Measurements from ENCODE around the gene SAYSD1. TPM values are rescaled to one million over a fixed set of nuclear protein-coding genes. Genes with fewer than 3 reads are reported as not detected.

Gene SAYSD1
- total and polyA plus RNA-seq, 2 experiments from 2014 or later: 16.9 to 23.4 TPM

- peaks cover 12% of the 10 kb centered on the region for H3K27me3 ChIP-seq
- WGBS (ENCODE audit: low lambda C conversion rate, missing lambda C conversion rate): 82% methylated on average over 7 of the region's 7 CpGs
- no peak overlapping the region for H2AFZ ChIP-seq
- no peaks in the 10 kb centered on the region for H3K79me2 ChIP-seq
- no peaks in the 10 kb centered on the region for H3K9me2 ChIP-seq (replicated peaks; ENCODE audit: insufficient read depth)
- TF ChIP-seq EZH2phosphoT487 (IDR thresholded peaks at IDR 0.05; ENCODE audit: low read depth, severe bottlenecking, unreplicated experiment) (no peak), CTCF (IDR thresholded peaks at IDR 0.05; ENCODE audit: poor library complexity) (no peak), EZH2 (IDR thresholded peaks at IDR 0.05; ENCODE audit: borderline replicate concordance) (no peak)
- H4K20me1 ChIP-seq (ENCODE audit: insufficient read depth, poor library complexity, severe bottlenecking): no peaks in the 10 kb centered on the region
- H3K9me3 ChIP-seq (ENCODE audit: low read depth): no peaks in the 10 kb centered on the region
- H3K36me3 ChIP-seq (replicated peaks; ENCODE audit: insufficient read depth, low read depth): no peaks in the 10 kb centered on the region
- DNase-seq (ENCODE audit: low spot score): no peak
- no peak overlapping the region for H3K4me2 ChIP-seq
- no peak overlapping the region for H3K4me3 ChIP-seq
- no peak overlapping the region for H3K27ac ChIP-seq
- no peaks in the 10 kb centered on the region for H3K4me1 ChIP-seq (ENCODE audit: insufficient read depth)
Measured at GRCh38 chr6:39055661-39056060, 59.3 kb downstream of the SAYSD1 start.

- Histone ChIP-seq H3K79me2 (no peaks in the 10 kb centered on the region), H2AFZ (no peak overlapping the region), H3K4me2 (no peak overlapping the region), H3K27ac (no peak overlapping the region), H4K20me1 (ENCODE audit: insufficient read depth, poor library complexity, severe bottlenecking) (no peaks in the 10 kb centered on the region), H3K27me3 (peaks cover 20% of the 10 kb centered on the region), H3K4me1 (ENCODE audit: insufficient read depth) (no peaks in the 10 kb centered on the region), H3K36me3 (replicated peaks; ENCODE audit: insufficient read depth, low read depth) (no peaks in the 10 kb centered on the region), H3K4me3 (no peak overlapping the region), H3K9me3 (ENCODE audit: low read depth) (no peaks in the 10 kb centered on the region), H3K9me2 (replicated peaks; ENCODE audit: insufficient read depth) (no peaks in the 10 kb centered on the region)
- 67% methylated on average over 9 of the region's 9 CpGs for WGBS (ENCODE audit: low lambda C conversion rate, missing lambda C conversion rate)
- no peak for TF ChIP-seq EZH2 (IDR thresholded peaks at IDR 0.05; ENCODE audit: borderline replicate concordance)
- TF ChIP-seq CTCF (IDR thresholded peaks at IDR 0.05; ENCODE audit: poor library complexity): no peak
- no peak for TF ChIP-seq EZH2phosphoT487 (IDR thresholded peaks at IDR 0.05; ENCODE audit: low read depth, severe bottlenecking, unreplicated experiment)
- DNase-seq (ENCODE audit: low spot score): no peak
Measured at GRCh38 chr6:39054577-39055142, 60.3 kb downstream of the SAYSD1 start.

Other genes starting within 250 kb of the SAYSD1 start
- gene GLP1R, start 66.4 kb downstream of the SAYSD1 start, total RNA-seq: 0.30 and 0.52 TPM in 2 replicates
- not detected in 2 replicates for gene GLP1R, start 66.4 kb downstream of the SAYSD1 start, polyA plus RNA-seq
- gene KCNK5, start 114.3 kb upstream of the SAYSD1 start, total RNA-seq: 11.4 and 11.6 TPM in 2 replicates
- 6.6 and 10.7 TPM in 2 replicates for gene KCNK5, start 114.3 kb upstream of the SAYSD1 start, polyA plus RNA-seq
- not detected in 2 replicates for gene KCNK17, start 199.2 kb upstream of the SAYSD1 start, total RNA-seq
- gene KCNK17, start 199.2 kb upstream of the SAYSD1 start, polyA plus RNA-seq: not detected in 2 replicates
- not detected in 2 replicates for gene KCNK16, start 207.5 kb upstream of the SAYSD1 start, total RNA-seq
- gene KCNK16, start 207.5 kb upstream of the SAYSD1 start, polyA plus RNA-seq: 0.12 TPM in 1 of 2 replicates, not detected in the other

Data from hepatocyte (in vitro differentiated cells).